CD4-positive, alpha-beta T cell (primary cell): ENCODE results near the gene MAB21L2. TPM values are rescaled to one million over a fixed set of nuclear protein-coding genes. Genes with fewer than 3 reads are reported as not detected.

Experiments used
- ATAC-seq: fragments of 200-7000 bp; cut with Tn5 transposase; one replicate; pipeline ENCODE4 v1.10.0; 2022; ENCODE audit warnings: mild to moderate bottlenecking; ENCODE audit not compliant: poor library complexity
- CTCF ChIA-PET: fragments of 350-600 bp; sonication (Branson Sonifier 250); formaldehyde crosslinking; loops from one replicate; lab custom pipeline; 2021; ENCODE audit warnings: antibody characterized with exemption, inconsistent platforms; lab: Charles Lee
- POLR2A ChIA-PET: fragments of 350-600 bp; sonication (Branson Sonifier 250); formaldehyde crosslinking; loops from one replicate; lab custom pipeline; 2021; ENCODE audit warnings: antibody characterized with exemption, inconsistent platforms; lab: Charles Lee
- DNase-seq, 14 experiments: peaks; one replicate each; pipeline ENCODE4 v3.0.0-alpha.2; 2013 to 2020; ENCODE audit warnings: mixed read lengths in 2 of 14
- H3K27ac ChIP-seq, 2 donors: one replicate each; pipeline versions ENCODE4 v1.5.1 to v1.7.0; 2013; ENCODE audit warnings: low read length in 2 of 2, low read depth in 1 of 2, mild to moderate bottlenecking in 1 of 2
- H3K27me3 ChIP-seq, 2 experiments: 1 replicate in 1 of 2; 2 replicates in 1 of 2; pipeline versions ENCODE4 v1.6.1 to v1.7.0; 2013; ENCODE audit warnings: low read length in 2 of 2, control low read depth in 1 of 2, mild to moderate bottlenecking in 1 of 2, moderate library complexity in 1 of 2; ENCODE audit not compliant: insufficient read depth in 2 of 2, control insufficient read depth in 1 of 2
- H3K36me3 ChIP-seq: one replicate; pipeline ENCODE4 v1.6.1; 2013; ENCODE audit warnings: low read length, control low read depth; ENCODE audit not compliant: insufficient read depth
- H3K4me1 ChIP-seq: one replicate; pipeline ENCODE4 v1.6.1; 2013; ENCODE audit warnings: low read length, control low read depth; ENCODE audit not compliant: insufficient read depth
- H3K4me3 ChIP-seq: one replicate; pipeline ENCODE4 v1.5.1; 2013; ENCODE audit warnings: mild to moderate bottlenecking, low read length, moderate library complexity
- H3K9me3 ChIP-seq, 2 experiments: 1 replicate in 1 of 2; 2 replicates in 1 of 2; pipeline versions ENCODE4 v1.6.1 to v1.7.0; 2013; ENCODE audit warnings: low read length in 2 of 2, mild to moderate bottlenecking in 2 of 2, control low read depth in 1 of 2, moderate library complexity in 1 of 2; ENCODE audit not compliant: control insufficient read depth in 1 of 2, insufficient read depth in 1 of 2
- H3K27ac Mint-ChIP-seq: one replicate; pipeline ENCODE4 v1.8.0; 2020; ENCODE audit warnings: mixed read lengths
- H3K27me3 Mint-ChIP-seq: one replicate; pipeline ENCODE4 v1.8.0; 2021; ENCODE audit warnings: mixed read lengths
- H3K36me3 Mint-ChIP-seq: one replicate; pipeline ENCODE4 v1.8.0; 2021; ENCODE audit warnings: low read depth, mixed read lengths
- H3K4me1 Mint-ChIP-seq: one replicate; pipeline ENCODE4 v1.8.0; 2021; ENCODE audit warnings: low read depth, mixed read lengths
- H3K4me3 Mint-ChIP-seq: one replicate; pipeline ENCODE4 v1.8.0; 2020; ENCODE audit warnings: mild to moderate bottlenecking, mixed read lengths
- H3K9me3 Mint-ChIP-seq: one replicate; pipeline ENCODE4 v1.8.0; 2020; ENCODE audit warnings: mixed read lengths
- CTCF ChIP-seq: fragments of 200-600 bp; IDR thresholded peaks from one replicate; pipeline ENCODE4 v1.8.0; 2022; ENCODE audit warnings: antibody characterized with exemption, mild to moderate bottlenecking
- intact Hi-C, 2 experiments: fragments of 100-400 bp; cut with DNase I in 1 of 2; cut with micrococcal nuclease in 1 of 2; formaldehyde crosslinking; loops; one replicate each; pipeline versions ENCODE4 v1.15.1 to v1.9.0; 2023 to 2025; cut with DNase I, micrococcal nuclease
- total RNA-seq, 174 experiments: library from RNA in 2 of 174; stranded (reverse) in 2 of 174; gene quantifications; one replicate each; pipeline ENCODE4 v1.2.3 and lab custom pipeline; 2021 to 2026

MAB21L2 gene
- total RNA-seq, 2 experiments from 2014 or later: not detected

GRCh38 chr4:150591406-150591805, 9.5 kb downstream of the MAB21L2 start:
- Mint-ChIP-seq H3K4me3 (no peak overlapping the region), H3K27me3 (no peaks in the 10 kb centered on the region), H3K9me3 (no peaks in the 10 kb centered on the region), H3K36me3 (peaks cover 44% of the 10 kb centered on the region), H3K4me1 (no peaks in the 10 kb centered on the region), H3K27ac (no peak overlapping the region)
- Histone ChIP-seq H3K27me3 (no peaks in the 10 kb centered on the region), H3K4me1 (no peaks in the 10 kb centered on the region), H3K9me3 (no peaks in the 10 kb centered on the region), H3K27ac (no peak overlapping the region), H3K36me3 (peaks cover 18% of the 10 kb centered on the region), H3K4me3 (no peak overlapping the region)
- no peak for DNase-seq
- TF ChIP-seq CTCF: no peak
- no peak for ATAC-seq
- intact Hi-C loops: no loop called here
- CTCF ChIA-PET: interaction anchor here (1.1 kb wide), 1 partner anchor 19 kb away, joined by 3 read pairs; no protein-coding TSS in a partner anchor
- POLR2A ChIA-PET: no interaction called here

GRCh38 chr4:150591904-150592303, 10.0 kb downstream of the MAB21L2 start:
- CTCF ChIA-PET: interaction anchor here (1.1 kb wide), 1 partner anchor 19 kb away, joined by 3 read pairs; no protein-coding TSS in a partner anchor
- H3K27ac Mint-ChIP-seq: no peak overlapping the region
- no peak for TF ChIP-seq CTCF
- Histone ChIP-seq H3K4me1 (no peaks in the 10 kb centered on the region), H3K9me3 (no peaks in the 10 kb centered on the region), H3K4me3 (no peak overlapping the region), H3K27ac (no peak overlapping the region), H3K27me3 (no peaks in the 10 kb centered on the region), H3K36me3 (peaks cover 18% of the 10 kb centered on the region)
- H3K36me3 Mint-ChIP-seq: peaks cover 40% of the 10 kb centered on the region
- no peaks in the 10 kb centered on the region for H3K27me3 Mint-ChIP-seq
- ATAC-seq (no peak), DNase-seq (no peak)
- H3K4me1 Mint-ChIP-seq: no peaks in the 10 kb centered on the region
- H3K9me3 Mint-ChIP-seq: no peaks in the 10 kb centered on the region
- intact Hi-C loops: no loop called here
- no peak overlapping the region for H3K4me3 Mint-ChIP-seq
- POLR2A ChIA-PET: no interaction called here

DNA sequence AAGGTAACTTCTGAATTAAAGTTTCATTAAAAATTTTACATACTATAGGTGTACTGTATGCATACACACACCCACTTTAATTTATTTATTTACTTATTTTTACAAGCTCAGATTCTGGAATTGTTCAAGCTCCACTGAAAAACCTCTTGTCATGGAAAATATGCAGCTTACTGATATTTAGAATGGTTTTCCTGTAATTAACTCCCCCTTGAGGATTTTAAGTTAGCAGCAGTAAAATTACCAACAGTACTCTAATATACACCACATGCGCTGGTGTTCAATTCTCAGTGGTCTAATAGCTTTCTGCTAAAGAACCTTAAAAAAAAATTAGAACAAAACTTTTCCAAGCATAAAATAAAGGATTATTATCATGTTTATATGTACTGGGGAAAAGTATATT, 12.0 kb downstream of the MAB21L2 start:
- no peak overlapping the region for H3K27ac ChIP-seq
- H3K4me3 Mint-ChIP-seq: no peak overlapping the region
- peaks cover 23% of the 10 kb centered on the region for H3K36me3 ChIP-seq
- ATAC-seq (no peak), DNase-seq (no peak)
- no peaks in the 10 kb centered on the region for H3K27me3 Mint-ChIP-seq
- intact Hi-C loops: no loop called here
- H3K36me3 Mint-ChIP-seq: peaks cover 34% of the 10 kb centered on the region
- H3K9me3 ChIP-seq: no peaks in the 10 kb centered on the region
- H3K27ac Mint-ChIP-seq: no peak overlapping the region
- H3K9me3 Mint-ChIP-seq: no peaks in the 10 kb centered on the region
- ChIA-PET CTCF (interaction anchor here (0.9 kb wide), 1 partner anchor 23 kb away, joined by 6 read pairs; no protein-coding TSS in a partner anchor), POLR2A (no interaction called here)
- H3K4me1 ChIP-seq: no peaks in the 10 kb centered on the region
- no peak overlapping the region for H3K4me3 ChIP-seq
- no peak for TF ChIP-seq CTCF
- no peaks in the 10 kb centered on the region for H3K4me1 Mint-ChIP-seq
- H3K27me3 ChIP-seq: no peaks in the 10 kb centered on the region
